NOMO-1 (cell line): ENCODE measurements around the gene TPO.
A peak's percentile ranks its signal among the peaks of the same experiment; 100 is the strongest.

Experiments
- DNase-seq, 2 experiments: peaks; one replicate each; lab custom pipeline; 2025; ENCODE audit not compliant: unreplicated experiment in 2 of 2; lab: John Stamatoyannopoulos, UW

The TPO gene

DNA sequence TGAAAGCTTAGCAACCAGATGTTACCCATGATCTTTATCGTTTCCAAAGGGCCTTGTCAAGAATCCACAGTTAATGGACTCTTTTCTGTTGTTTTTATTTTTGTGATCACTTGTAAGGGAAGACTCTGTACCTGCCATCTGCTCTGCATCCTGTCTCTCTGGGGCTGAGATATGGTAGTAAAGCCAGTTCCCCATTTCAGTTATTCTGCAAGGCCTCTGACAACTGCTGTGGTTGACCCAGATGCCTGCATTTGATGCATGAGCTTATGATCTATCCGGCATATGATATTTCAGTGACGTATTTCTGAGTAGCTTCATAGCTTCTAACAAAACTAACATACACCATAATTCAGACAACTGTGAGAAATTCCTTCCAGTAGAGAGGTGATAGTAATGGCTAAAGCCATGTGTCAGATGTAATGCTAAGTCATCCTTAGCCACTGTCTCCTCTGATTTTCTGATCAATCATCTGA lies 105.1 kb downstream of the TPO start:
- no peak for DNase-seq

GRCh38 chr2:1518867-1519530 lies 105.7 kb downstream of the TPO start:
- DNase-seq, result no peak

- no peak for DNase-seq
These were observed 108.1 kb downstream of the TPO start for GRCh38 chr2:1521191-1521877.

GRCh38 chr2:1521878-1522830 lies 108.9 kb downstream of the TPO start:
- no peak for DNase-seq

DNA sequence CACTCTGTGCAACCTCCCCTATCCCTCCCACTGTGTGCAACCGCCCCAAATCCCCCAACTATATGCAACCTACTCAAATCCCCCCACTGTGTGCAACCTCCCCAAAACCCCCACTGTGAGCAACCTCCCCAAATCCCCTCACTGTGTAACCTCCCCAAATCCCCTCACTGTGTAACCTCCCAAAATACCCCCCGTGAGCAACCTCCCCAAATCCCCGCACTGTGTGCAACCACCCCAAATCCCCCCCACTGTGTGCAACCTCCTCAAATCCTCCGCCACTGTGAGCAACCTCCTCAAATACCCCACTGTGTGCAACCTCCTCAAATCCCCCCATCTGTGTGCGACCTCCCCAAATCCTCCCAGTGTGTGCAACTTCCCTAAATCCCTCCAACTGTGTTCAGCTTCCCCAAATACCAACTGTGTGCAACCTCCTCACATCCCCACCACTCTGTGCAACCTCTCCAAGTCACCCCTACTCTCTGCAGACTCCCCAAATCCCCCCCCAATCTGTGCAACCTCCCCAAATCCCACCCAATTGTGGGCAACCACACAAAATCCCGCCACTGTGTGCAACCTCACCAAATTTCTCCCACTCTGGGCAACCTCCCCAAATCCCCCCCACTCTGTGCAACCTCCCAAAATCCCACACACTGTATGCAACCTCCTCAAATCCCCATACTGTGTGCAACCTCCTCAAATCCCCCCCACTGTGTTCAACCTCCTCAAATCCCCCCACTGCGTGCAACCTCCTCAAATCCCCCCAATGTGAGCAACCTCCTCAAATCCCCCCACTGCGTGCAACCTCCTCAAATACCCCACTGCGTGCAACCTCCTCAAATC lies 114.1 kb downstream of the TPO start:
- no peak for DNase-seq

- DNase-seq, result no peak
These were observed 115.2 kb downstream of the TPO start for GRCh38 chr2:1528273-1529064.

- no peak for DNase-seq
These were observed 125.4 kb downstream of the TPO start for GRCh38 chr2:1538663-1539062.

- no peak for DNase-seq
These were observed 126.2 kb downstream of the TPO start for GRCh38 chr2:1539441-1539840.

DNA sequence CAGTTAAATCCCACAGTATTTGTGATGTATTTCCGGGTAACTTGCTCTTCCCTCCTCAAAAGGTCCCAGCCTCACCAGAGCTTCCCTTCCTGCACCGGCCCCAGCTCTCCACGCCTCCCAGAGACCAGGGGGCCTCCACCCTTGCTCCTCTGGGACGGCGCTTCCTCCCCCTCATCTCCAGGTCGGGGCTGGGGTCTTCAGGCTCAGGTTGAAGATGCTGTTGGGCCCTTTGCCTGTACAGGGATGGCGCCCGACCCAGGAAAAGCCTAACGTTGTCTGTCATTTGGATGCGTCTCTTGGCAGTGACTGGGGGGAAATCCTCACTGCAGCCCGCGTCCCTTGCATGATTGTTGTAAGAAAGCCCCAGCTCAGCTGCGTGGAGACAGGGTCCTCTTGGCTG lies 126.7 kb downstream of the TPO start:
- no peak for DNase-seq

DNA sequence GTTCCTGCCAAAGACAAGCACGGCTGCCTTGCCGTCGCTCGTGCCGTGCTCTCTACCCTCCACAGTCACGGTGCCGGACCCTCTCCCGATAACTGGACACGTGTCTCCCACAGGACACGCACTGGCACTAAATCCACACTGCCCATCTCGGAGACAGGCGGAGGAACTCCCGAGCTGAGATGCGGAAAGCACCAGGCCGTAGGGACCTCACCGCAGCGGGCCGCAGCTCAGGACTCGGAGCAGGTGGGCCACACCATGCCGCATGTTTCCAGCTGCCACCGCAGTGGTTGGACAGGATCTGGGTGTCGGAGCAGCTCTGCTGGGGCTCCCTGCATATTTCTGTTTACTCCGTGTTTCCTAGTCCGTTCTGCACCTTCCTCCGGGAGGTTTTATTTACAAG lies 127.2 kb downstream of the TPO start:
- DNase-seq, result no peak

DNA sequence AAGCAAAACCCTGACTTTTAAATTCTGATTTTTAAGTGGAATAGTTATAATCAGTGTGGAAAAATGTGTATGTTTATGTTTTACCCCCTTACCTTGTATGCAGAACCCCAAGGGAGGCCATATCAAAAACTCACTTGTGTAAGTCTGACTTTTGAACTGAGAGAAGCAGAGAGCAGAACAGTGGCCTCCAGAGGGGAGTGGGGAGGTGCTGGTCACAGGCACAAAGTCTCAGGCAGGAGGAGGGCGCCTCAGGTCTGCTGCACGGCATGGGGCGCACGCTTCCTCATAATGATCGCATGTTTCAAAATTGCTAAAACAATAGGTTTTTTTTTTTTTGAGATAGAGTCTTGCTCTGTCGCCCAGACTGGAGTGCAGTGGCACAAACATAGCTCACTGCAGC lies 127.8 kb downstream of the TPO start:
- DNase-seq, result no peak

DNA sequence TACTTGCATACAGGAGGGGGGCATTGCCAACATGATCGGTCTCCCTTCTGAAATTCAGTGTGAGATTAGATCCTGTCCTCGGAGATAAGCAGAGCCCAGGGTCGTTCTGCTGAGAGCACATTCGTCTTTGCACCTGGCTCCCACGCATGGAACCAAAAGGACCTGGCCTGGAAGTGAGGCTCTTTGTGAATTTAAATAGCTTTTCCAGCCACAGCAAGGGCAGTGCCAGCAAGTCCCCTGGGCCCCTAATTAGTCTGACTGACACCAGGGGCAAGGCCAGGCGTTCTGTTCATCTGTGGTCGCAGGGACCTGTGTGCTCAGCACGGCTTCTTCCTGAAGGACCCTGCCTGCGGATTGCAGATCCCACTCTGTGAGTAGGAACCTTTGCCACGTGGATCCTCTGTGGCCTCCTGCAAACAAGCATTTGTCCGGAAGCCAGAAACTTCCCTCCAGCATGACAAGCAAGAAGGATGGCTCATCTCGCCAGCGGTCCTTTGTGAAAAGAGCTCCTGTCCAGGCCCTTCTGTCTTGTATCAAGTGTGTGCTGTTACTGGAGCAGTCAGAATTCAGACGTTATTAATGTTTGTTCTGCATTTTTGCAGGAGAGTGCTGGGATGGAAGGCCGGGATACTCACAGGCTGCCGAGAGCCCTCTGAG lies 128.7 kb downstream of the TPO start:
- DNase-seq, result no peak

GRCh38 chr2:1542971-1543370 lies 129.7 kb downstream of the TPO start:
- DNase-seq, result no peak

DNA sequence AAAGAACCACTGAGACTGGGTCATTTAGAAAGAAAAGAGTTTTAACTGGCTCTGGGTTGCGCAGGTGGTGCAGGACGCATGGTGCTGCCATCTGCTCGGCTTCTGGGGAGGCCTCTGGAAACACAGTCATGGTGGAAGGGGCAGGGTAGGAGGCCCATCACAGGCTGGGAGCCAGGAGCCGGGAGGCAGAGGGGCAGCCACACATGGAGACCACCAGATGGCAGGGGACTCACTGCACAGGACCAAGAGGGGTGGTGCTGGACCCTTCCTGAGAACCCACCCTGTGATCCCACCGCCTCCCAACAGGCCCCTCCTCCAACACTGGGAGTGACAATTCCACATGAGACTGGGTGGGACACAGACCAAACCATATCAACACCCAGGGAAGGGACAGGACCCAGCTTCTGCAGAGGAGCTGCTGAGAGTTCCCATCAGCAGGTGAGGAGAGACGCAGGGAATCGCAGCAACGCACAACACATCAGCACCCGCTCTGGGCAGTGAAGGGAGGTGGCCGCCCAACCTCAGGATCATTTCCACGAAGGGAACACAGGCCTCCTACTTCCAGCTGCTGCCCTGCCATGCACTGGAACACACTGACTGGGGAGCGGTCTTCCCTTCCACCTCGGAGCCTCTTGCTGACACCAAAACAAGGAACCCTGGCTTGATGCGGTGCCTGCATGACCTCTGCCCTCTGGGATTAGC lies 130.7 kb downstream of the TPO start:
- no peak for DNase-seq

DNA sequence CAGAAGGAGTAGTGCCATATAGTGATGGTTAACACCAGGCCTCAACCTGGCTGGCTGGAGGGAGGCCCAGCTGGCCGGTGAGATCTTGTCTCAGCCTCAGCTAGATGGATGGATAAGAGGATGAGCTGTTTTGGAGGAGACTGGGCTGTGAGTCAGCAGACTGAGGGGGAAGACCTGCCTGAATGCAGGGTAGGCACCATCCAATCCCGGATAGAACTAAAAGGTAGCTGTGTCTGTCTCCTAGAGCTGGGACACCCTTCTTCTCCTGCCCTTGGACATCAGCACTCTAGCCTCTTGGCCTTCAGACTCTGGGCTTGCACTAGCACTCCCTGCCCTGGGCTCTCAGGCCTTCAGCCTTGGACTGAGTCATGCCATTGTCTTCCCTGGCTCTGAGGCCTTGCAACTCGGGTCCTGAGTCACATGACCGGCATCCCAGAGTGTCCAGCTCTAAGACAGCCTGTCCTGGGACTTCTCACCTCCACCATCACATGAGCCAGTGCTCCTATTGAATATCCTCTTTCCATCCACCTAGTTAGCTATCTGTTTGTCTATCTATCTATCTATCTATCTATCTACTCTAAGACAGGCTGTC lies 131.3 kb downstream of the TPO start:
- no peak for DNase-seq

GRCh38 chr2:1546023-1546591 lies 132.8 kb downstream of the TPO start:
- peak in 1 of 2 experiments; percentile 2 for DNase-seq

DNA sequence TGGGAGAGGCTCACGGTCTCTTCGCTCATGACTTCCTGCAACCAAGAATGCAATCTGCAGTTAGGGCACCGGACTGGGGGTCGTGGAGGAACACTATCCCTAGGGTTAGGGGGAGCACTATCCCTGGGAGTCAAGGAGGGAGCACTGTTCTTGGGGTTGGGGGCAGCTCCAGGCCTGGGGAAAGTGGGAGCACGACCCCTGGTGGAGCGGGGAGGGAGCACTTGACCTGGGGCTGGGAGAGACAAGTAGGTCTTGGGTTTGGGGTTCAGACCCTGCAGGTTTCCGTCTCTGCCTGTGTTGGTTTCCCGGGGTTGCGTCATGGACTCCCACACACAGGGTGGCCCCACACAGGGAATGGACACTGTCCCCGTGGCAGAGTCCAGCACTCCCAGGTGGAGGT lies 133.6 kb downstream of the TPO start:
- no peak for DNase-seq
